Measurements from ENCODE around the gene COG1.

The COG1 gene

GRCh38 chr17:73249700-73250099 is 56.8 kb downstream of the COG1 start:
- TF ChIP-seq CTCF (IDR thresholded peaks at IDR 0.05; ENCODE audit: insufficient read depth, missing control alignments): no peak
- DNase-seq (ENCODE audit: insufficient read length, low spot score) (no peak), FAIRE-seq (no peak)

GRCh38 chr17:73250851-73251640 is 58.2 kb downstream of the COG1 start:
- DNase-seq (ENCODE audit: insufficient read length, low spot score) (no peak), FAIRE-seq (no peak)
- TF ChIP-seq CTCF (IDR thresholded peaks at IDR 0.05; ENCODE audit: insufficient read depth, missing control alignments): no peak

DNA sequence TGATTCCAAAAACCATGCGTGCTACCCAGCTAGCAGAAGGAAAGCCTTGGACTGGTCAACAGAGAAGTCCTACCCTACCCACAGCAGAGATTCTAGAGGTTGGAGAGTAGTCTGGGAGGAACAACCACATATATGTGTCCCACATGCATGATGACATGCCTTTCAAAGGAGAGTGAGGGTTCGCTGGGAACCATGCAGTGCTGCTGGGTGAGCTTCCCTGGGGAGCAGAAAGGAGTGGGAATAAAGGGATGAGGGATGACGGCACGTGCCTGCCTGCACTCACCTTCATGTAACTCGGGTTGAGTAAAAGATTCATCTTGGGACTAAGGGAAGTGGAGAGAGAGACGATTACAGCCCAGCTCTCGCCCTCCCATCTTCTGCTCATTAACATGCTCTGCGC is 59.0 kb downstream of the COG1 start:
- DNase-seq (ENCODE audit: insufficient read length, low spot score) (no peak), FAIRE-seq (no peak)
- no peak for TF ChIP-seq CTCF (IDR thresholded peaks at IDR 0.05; ENCODE audit: insufficient read depth, missing control alignments)

DNA sequence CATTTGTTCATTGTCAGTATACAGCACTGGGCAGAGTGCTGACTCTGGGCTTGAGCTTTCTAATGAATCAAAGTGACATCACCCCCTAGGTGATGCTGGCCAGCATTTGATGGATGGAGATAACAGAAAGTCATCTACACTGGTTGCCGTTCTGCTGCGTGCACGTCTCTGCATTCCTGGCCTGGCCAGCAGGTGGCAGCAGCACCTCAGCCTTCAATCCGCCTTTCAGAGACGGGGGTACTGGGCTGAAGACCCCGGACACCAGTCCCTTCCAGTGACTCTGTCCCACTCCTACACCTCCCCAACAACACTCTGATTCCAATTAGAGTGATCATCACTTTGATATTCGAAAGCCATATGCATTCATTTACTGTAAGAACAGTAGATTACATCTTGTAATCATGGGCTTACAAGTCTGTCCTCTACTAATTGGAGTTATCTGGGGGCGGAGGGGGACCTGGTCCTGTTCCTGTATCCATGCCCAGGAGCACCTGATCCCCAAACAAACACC is 62.9 kb downstream of the COG1 start:
- TF ChIP-seq CTCF (IDR thresholded peaks at IDR 0.05; ENCODE audit: insufficient read depth, missing control alignments): peak; percentile 99
- DNase-seq (ENCODE audit: insufficient read length, low spot score): no peak
- no peak for FAIRE-seq

DNA sequence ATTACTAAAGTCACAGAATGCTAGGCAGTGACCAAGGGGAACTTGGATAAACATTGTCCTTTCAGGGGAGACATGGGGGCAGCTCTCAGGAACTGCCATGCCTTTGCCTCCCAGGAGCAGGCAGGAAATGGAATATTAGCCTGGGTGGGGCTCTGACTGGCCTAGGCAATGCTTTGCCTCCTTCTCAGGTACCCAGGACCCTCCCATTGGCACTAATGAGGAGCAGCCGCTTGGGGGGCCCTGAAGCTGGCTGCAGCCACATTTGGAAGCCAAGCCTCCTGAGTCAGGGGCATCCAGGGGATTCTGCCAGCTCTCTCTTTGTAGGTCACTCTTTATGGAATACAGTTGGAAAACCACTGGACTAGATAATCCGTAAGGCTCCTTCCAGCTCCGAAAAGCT is 63.4 kb downstream of the COG1 start:
- no peak for TF ChIP-seq CTCF (IDR thresholded peaks at IDR 0.05; ENCODE audit: insufficient read depth, missing control alignments)
- DNase-seq (ENCODE audit: insufficient read length, low spot score): no peak
- FAIRE-seq: no peak

GRCh38 chr17:73257516-73257915 is 64.7 kb downstream of the COG1 start:
- no peak for FAIRE-seq
- TF ChIP-seq CTCF (IDR thresholded peaks at IDR 0.05; ENCODE audit: insufficient read depth, missing control alignments): no peak
- DNase-seq (ENCODE audit: insufficient read length, low spot score): no peak
